ENCODE data around the gene EARS2. TPM values are rescaled to one million over a fixed set of nuclear protein-coding genes. Genes with fewer than 3 reads are reported as not detected.
"Not testable (repeated sequence)": the region's sequence is repeated elsewhere in the genome, so short reads cannot be mapped to it uniquely, and the experiment has no call there.

EARS2 gene
- 10 to 100 TPM in 1 of 2 experiments, 1 to 10 TPM in 1; 9.3 to 11.0 TPM for total RNA-seq

DNA sequence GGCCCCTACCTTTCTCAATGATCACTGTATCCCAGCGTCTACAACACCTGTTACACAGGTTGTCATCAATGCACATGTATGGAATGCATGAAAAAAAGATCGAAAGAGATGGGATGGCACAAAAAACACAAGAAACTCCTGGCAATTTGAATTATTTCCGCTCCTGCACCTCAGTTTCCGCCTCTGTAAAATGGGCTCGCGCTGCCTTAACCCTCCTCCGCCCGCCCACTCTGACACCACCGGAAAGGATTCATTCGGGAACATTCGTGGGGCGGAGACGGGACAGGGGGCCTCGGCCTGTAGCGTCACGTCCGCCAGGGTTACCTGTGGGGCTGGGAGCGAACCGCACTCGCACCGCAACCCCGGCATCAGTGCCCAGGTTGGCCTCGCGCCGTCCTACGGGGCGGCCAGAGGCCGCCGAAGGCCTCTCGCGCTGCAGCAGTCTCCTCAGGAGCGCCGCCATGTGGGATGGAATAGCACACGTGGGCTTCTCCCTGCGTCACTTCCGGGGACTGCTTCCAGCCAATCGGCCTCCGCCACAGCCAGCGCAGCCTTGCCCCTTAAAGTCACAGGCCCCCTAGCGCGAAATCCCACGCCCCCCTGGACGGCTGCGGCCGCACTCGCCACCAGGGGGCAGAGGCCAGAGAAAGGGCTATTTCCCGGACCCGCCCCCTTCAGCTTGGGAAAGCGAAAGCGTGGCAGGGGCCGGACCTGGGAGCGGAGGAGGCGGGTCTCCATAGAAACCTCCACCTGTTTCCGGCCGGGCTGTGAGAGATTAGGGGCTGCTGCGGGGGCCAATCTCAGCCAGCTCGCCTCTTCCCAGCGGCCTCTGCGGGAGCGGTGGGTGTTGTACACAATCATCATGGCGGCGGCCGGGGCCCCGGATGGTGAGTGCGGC, at the start of gene EARS2, which contains the start of gene UBFD1:
EARS2 (minus strand) TSS at position 470 of the 898 bp plus-strand sequence; CDS start at position 463, 7 bp downstream.
UBFD1 (plus strand) TSS at position 847 of the 898 bp plus-strand sequence; CDS start at position 863, 16 bp downstream.
- Mint-ChIP-seq H3K36me3 (ENCODE audit: low read depth) (peaks cover 25% of the 10 kb centered on the region), H3K4me1 (peaks cover 45% of the 10 kb centered on the region), H3K27me3 (no peaks in the 10 kb centered on the region), H3K27ac (peak within 1 kb of the TSS; percentile 81), H3K4me3 (peak within 1 kb of the TSS; percentile 87), H3K9me3 (no peaks in the 10 kb centered on the region)
- peak; percentile 97 for DNase-seq
- POLR2A ChIA-PET = interaction anchor here (0.7 to 3.3 kb wide), 15 partner anchors 12 to 1173 kb away, joined by 3 to 23 read pairs (median 4); partner anchors contain the start of genes DCTN5, GGA2, PALB2 and TNRC6A
- CTCF ChIA-PET = interaction anchor here (0.7 to 2.7 kb wide), 12 partner anchors 11 to 121 kb away, joined by 3 to 17 read pairs (median 4); partner anchors contain the start of genes COG7, NDUFAB1 and PLK1

DNA sequence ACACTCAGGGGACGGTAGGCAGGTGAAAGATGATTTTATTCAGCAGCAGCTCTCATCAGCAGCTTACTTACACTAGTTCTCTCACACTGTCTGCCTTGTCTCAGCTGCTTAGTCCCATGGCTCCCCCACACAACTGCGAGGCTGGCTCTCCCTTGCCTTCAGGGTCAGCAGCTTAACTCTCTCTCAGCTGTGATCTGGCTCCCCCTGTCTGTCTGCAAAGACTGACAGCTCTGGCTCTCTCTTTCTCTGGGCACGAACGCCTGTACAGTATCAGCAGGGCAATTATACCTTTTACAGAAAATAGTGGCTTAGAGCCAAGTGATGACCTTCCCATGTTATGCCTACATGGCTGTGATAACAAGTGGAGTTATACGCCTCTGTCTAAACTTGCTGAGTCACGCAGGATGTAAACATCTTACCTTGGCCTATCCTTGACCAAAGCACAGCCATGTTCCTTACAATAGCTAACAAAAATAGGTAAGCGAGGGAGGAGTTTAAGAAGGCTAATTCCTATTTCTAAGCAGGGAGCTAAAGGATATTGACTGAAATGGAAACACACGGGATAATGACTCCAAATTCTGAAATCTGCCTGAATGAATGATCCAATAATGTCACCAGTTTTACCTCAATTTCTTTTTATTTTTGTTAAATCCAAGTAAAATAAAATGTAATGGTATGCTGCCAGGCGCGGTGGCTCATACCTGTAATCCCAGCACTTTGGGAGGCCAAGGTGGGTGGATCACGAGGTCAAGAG, 40.0 kb upstream of the EARS2 start:
- Mint-ChIP-seq H3K27ac (no peak overlapping the region), H3K27me3 (no peaks in the 10 kb centered on the region), H3K9me3 (no peaks in the 10 kb centered on the region), H3K4me3 (no peak overlapping the region), H3K36me3 (ENCODE audit: low read depth) (peaks cover 12% of the 10 kb centered on the region), H3K4me1 (peaks cover 24% of the 10 kb centered on the region)
- ChIA-PET CTCF (interaction anchor here (0.7 to 1.8 kb wide), 11 partner anchors 9 to 162 kb away, joined by 3 to 12 read pairs (median 5); partner anchors contain the start of genes DCTN5, EARS2, GGA2 and PALB2), POLR2A (interaction anchor here (1.2 to 1.5 kb wide), 3 partner anchors 36 to 44 kb away, joined by 3 to 9 read pairs (median 5); partner anchors contain the start of genes DCTN5, EARS2, PALB2 and UBFD1)
- peak; percentile 26 for DNase-seq

DNA sequence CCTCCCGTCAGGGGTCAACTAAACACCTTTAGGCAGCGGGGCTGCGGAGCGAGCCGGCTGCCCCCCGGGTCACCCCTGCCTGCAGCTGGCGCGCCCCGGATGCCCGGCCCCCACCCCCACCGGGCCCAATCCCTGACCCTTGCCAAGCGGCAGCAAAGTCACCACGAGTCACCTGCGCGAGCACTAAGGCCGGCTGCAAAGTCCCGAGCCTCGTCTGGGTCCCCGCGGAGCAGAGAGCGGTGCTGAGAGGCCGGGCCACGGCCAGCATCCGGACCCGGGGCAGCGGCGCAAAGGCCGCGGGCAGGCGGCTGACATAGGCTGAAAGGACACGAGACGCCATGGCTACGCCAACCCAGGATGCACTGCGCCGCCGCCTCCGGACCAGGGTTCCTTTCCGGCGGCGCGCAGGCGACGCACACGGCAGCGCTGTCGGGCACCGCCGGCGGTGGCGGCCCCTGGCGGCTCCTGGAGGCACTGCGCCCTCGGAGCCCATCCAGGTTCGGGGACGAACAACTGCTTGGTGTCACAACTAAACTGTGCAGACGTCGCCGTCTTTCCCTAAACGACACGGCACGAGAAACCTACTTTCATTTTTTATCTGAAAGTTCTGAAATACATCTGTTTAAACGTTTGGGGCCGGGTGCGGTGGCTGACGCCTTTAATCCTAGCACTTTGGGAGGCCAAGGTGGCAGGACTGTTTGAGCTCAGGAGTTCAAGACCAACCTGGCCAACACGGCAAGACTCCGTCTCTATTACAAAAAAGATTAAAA, 39.0 kb upstream of the EARS2 start, which contains the start of gene NDUFAB1:
NDUFAB1 (minus strand) TSS at position 366 of the 770 bp plus-strand sequence; CDS start at position 340, 26 bp downstream.
- H3K36me3 Mint-ChIP-seq (ENCODE audit: low read depth) = peaks cover 17% of the 10 kb centered on the region
- peak; percentile 93 for DNase-seq
- H3K4me3 Mint-ChIP-seq = peak within 1 kb of the TSS; percentile 80
- ChIA-PET POLR2A (interaction anchor here (0.7 to 1.5 kb wide), 4 partner anchors 35 to 920 kb away, joined by 3 to 9 read pairs (median 4); partner anchors contain the start of genes DCTN5, EARS2, PALB2 and UBFD1), CTCF (interaction anchor here (0.7 to 1.8 kb wide), 11 partner anchors 10 to 161 kb away, joined by 3 to 12 read pairs (median 5); partner anchors contain the start of genes DCTN5, EARS2, GGA2 and PALB2)
- H3K4me1 Mint-ChIP-seq = peaks cover 24% of the 10 kb centered on the region
- H3K9me3 Mint-ChIP-seq = no peaks in the 10 kb centered on the region
- H3K27ac Mint-ChIP-seq = peak within 1 kb of the TSS; percentile 68
- no peaks in the 10 kb centered on the region for H3K27me3 Mint-ChIP-seq

DNA sequence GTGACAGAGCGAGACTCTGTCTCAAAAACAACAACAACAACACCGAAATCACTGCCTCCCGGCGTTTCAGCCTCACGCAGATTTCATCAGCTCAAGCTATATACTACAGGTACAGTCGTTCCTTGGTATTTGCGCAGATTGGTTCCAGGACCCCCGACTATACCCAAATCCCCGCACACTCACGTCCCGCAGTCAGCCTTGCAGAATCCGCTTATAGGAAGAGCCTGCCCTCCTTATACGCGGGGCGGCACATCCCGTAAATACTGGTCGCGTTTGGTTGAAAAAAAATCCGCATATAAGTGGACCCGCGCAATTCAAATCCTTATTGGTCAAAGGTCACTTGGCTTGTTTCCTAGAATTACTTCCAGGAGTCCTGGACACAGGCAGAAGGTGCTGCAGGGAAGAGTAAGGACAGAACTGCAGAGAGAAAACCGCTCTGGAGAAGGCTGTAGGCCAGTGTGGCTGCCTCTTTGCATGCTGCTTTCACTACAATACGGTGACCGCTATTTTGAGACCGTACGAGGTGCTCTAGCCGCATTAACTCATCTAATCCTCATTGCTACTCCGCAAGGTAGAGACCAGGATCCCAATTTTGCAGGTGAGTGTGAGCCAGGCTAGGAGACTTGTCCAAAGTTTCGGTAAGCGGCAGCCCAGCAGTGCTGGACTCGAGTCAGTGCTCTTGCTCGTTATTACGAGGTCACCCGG, 38.2 kb upstream of the EARS2 start:
- Mint-ChIP-seq H3K36me3 (ENCODE audit: low read depth) (peaks cover 24% of the 10 kb centered on the region), H3K4me1 (peaks cover 24% of the 10 kb centered on the region), H3K27me3 (no peaks in the 10 kb centered on the region), H3K27ac (peak overlapping the region; percentile 51), H3K4me3 (peak overlapping the region; percentile 80), H3K9me3 (no peaks in the 10 kb centered on the region)
- ChIA-PET CTCF (interaction anchor here (1.2 kb wide), 1 partner anchor 11 kb away, joined by 3 read pairs; no protein-coding TSS in a partner anchor), POLR2A (interaction anchor here (1.1 to 1.4 kb wide), 2 partner anchors 34 to 38 kb away, joined by 3 to 4 read pairs; partner anchors contain the start of genes EARS2 and UBFD1)
- peak; percentile 16 for DNase-seq

DNA sequence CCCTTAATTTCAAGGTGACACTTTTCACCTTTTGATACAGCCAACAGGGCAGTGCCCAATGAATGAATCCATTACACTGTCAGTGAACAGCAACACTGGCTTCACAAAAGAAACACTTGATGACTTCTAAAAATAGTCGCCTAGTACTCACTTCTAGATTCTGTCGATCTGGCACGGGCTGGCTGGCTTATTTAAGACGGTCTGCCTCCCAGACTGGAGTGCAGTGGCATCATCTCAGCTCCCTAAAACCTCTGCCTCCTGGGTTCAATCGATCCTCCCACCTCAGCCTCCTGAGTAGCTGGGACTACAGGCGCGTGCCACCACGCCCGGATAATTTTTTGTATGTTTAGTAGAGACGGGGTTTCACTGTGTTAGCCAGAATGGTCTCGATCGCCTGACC, 37.0 kb upstream of the EARS2 start:
- ChIA-PET CTCF (interaction anchor here (1.2 kb wide), 1 partner anchor 10 kb away, joined by 3 read pairs; no protein-coding TSS in a partner anchor), POLR2A (no interaction called here)
- Mint-ChIP-seq H3K9me3 (no peaks in the 10 kb centered on the region), H3K27me3 (no peaks in the 10 kb centered on the region), H3K4me1 (peaks cover 24% of the 10 kb centered on the region), H3K4me3 (peak overlapping the region; percentile 10), H3K27ac (no peak overlapping the region), H3K36me3 (ENCODE audit: low read depth) (peaks cover 30% of the 10 kb centered on the region)
- DNase-seq = no peak

DNA sequence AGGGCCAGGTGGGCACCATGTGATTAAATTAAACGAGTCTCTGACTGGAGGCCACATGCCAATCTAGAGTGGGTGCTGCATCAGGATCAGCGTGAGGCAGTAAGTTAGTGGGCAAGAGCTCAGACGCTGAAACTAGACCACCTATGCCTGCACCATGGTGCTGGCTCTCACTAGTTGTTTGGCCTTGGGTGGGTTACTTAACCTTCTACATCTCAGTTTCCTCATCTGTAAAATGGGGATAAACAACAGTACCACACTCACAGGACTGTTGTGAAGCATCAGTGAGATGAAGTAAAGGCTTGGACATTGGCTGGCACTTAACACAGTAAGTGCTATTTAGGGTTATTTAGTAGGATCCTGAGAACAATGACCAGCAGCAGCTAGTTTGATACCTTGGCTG, 33.0 kb upstream of the EARS2 start:
- POLR2A ChIA-PET = no interaction called here
- no peaks in the 10 kb centered on the region for H3K27me3 Mint-ChIP-seq
- no peak overlapping the region for H3K27ac Mint-ChIP-seq
- no peak overlapping the region for H3K4me3 Mint-ChIP-seq
- H3K9me3 Mint-ChIP-seq = no peaks in the 10 kb centered on the region
- H3K4me1 Mint-ChIP-seq = peaks cover 12% of the 10 kb centered on the region
- no peak for DNase-seq
- H3K36me3 Mint-ChIP-seq (ENCODE audit: low read depth) = peaks cover 47% of the 10 kb centered on the region
- CTCF ChIA-PET = no interaction called here

DNA sequence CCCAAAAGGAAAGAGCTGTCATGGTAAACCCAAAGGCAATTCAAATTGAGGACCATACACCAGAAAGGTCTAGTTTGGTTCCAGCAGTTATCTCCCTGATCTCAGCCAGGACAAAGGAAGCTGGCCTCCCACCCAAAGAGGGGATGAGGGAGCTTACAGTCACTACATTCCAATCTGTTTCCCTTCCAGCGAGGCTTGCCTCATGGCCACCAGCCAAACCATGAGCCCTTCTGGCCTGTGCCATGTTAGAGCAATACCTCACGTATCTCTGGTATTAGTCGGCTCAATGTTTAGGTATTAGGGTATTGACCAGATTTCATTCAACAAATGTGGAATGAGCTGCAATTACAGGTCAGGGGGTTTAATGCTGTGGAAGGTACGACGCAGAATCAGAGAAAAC, 30.6 kb upstream of the EARS2 start:
- CTCF ChIA-PET = interaction anchor here (0.9 kb wide), 1 partner anchor 152 kb away, joined by 3 read pairs; no protein-coding TSS in a partner anchor
- H3K27ac Mint-ChIP-seq = no peak overlapping the region
- peaks cover 2% of the 10 kb centered on the region for H3K4me1 Mint-ChIP-seq
- no peak for DNase-seq
- H3K4me3 Mint-ChIP-seq = no peak overlapping the region
- no peaks in the 10 kb centered on the region for H3K27me3 Mint-ChIP-seq
- peaks cover 52% of the 10 kb centered on the region for H3K36me3 Mint-ChIP-seq (ENCODE audit: low read depth)
- no peaks in the 10 kb centered on the region for H3K9me3 Mint-ChIP-seq
- POLR2A ChIA-PET = no interaction called here

DNA sequence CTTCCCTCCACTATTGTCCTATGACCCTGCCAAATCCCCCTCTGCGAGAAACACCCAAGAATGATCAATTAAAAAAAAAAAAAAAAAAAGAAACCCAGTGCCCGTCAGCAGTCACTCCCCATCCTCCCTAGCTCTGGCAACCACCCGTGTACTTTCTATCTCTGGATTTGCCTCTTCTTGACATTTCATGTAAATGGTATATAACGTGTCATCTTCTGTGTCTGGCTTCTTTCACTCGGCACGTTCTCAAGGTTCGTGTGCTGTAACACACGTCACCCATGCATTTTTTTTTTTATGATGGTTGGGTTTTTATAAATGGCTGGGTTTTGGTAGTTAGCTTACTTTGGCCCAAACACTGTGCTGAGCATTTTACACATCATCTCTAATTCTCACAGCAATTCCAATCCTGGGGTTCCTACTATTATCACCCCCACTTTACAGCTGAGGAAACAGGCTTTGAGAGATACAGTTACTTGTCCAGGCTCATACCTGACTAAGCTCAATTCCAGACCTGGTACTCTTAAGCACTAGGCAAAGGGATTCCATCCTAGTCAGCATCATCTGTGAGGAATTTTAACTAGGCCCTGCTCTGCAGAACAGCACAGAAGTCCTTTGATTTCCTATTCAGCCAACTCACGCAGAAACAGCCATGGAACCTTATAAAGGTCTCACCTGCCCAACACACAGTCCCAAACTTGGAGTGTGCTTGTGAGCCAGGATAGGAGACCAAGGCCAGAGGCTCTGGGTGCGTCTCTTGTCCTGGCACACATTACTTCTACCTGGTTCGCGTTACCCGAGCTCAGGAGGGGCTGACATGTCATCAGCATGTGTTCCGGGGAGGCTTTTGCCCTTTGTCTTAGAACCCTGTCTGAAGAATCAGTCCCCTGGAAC, 27.3 kb upstream of the EARS2 start:
- Mint-ChIP-seq H3K27me3 (no peaks in the 10 kb centered on the region), H3K4me3 (no peak overlapping the region), H3K27ac (no peak overlapping the region), H3K36me3 (ENCODE audit: low read depth) (peaks cover 44% of the 10 kb centered on the region), H3K4me1 (no peaks in the 10 kb centered on the region), H3K9me3 (no peaks in the 10 kb centered on the region)
- ChIA-PET CTCF (interaction anchor here (0.7 kb wide), 1 partner anchor 10 kb away, joined by 3 read pairs; no protein-coding TSS in a partner anchor), POLR2A (no interaction called here)
- no peak for DNase-seq

DNA sequence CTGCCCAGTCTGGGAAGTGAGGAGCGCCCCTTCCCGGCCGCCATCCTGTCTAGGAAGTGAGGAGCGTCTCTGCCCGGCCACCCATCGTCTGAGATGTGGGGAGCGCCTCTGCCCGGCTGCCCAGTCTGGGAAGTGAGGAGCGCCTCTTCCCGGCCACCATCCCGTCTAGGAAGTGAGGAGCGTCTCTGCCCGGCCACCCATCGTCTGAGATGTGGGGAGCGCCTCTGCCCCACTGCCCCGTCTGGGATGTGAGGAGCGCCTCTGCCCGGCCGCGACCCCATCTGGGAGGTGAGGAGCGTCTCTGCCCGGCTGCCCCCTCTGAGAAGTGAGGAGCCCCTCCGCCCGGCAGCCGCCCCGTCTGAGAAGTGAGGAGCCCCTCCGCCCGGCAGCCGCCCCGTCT, 26.1 kb upstream of the EARS2 start:
- CTCF ChIA-PET, H3K4me1 Mint-ChIP-seq, H3K9me3 Mint-ChIP-seq, DNase-seq, H3K27me3 Mint-ChIP-seq, H3K27ac Mint-ChIP-seq, H3K4me3 Mint-ChIP-seq, POLR2A ChIA-PET: not testable (repeated sequence)
- H3K36me3 Mint-ChIP-seq (ENCODE audit: low read depth) = peaks cover 46% of the 10 kb centered on the region

DNA sequence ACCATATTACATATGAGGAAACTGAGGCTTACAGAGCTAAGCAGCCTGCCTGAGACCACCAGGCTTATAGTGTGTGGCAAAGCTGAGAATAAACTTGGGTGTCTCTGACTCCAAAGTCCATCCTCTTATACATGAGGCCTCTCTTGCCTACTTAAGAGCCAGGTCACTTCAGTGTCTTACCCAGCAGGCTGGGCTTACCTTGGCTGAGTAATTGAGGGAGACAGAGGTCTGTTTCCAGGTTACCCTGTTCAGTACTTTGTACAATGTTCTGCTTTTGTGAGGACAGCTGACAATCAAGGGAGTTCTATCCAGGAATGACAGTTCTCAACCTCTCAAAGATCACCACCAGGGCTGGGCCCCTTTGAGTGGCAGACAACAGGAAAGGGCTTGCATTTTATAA, 24.6 kb upstream of the EARS2 start:
- ChIA-PET CTCF (no interaction called here), POLR2A (no interaction called here)
- H3K9me3 Mint-ChIP-seq = no peaks in the 10 kb centered on the region
- H3K27ac Mint-ChIP-seq = no peak overlapping the region
- no peak overlapping the region for H3K4me3 Mint-ChIP-seq
- H3K4me1 Mint-ChIP-seq = no peaks in the 10 kb centered on the region
- H3K36me3 Mint-ChIP-seq (ENCODE audit: low read depth) = peaks cover 39% of the 10 kb centered on the region
- no peaks in the 10 kb centered on the region for H3K27me3 Mint-ChIP-seq
- DNase-seq = no peak

DNA sequence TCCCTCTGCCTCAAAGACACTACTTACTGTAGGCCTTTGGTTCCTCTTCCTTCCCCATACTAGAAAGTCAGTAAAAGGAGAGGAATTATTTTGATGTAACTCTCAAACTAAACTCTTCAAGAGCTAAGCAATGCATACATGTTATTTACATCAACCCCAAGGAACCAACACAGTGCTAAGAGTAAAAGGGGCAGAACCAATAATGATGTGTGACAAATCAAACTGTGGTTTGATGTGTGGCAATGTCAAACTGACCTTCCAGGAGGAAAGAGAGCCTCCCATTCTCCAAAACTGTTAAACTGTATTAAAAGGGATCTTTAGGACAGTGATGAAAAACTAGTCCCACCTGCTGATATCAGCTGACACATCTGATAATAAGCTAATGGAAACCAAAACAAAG, 23.2 kb upstream of the EARS2 start:
- no peaks in the 10 kb centered on the region for H3K27me3 Mint-ChIP-seq
- H3K4me3 Mint-ChIP-seq = no peak overlapping the region
- DNase-seq = no peak
- H3K36me3 Mint-ChIP-seq (ENCODE audit: low read depth) = peaks cover 30% of the 10 kb centered on the region
- ChIA-PET CTCF (interaction anchor here (0.6 kb wide), 1 partner anchor 149 kb away, joined by 4 read pairs; no protein-coding TSS in a partner anchor), POLR2A (no interaction called here)
- H3K4me1 Mint-ChIP-seq = no peaks in the 10 kb centered on the region
- H3K9me3 Mint-ChIP-seq = no peaks in the 10 kb centered on the region
- H3K27ac Mint-ChIP-seq = no peak overlapping the region

Measured in activated CD4-positive, alpha-beta memory T cell treated with anti-CD3 and anti-CD28 coated beads, Interleukin-2, amount 10 ng/mL, durations not matched to agents 7 days and 5 days (primary cell).